BJ (cell line): ENCODE results near the gene SERPINB12. TPM values are rescaled to one million over a fixed set of nuclear protein-coding genes. Genes with fewer than 3 reads are reported as not detected.

Experiments
- CTCF ChIA-PET: fragments of 350-600 bp; formaldehyde crosslinking; extraction: SDS; loops from one replicate; lab custom pipeline; 2021; ENCODE audit warnings: antibody characterized with exemption, inconsistent platforms; lab: Yijun Ruan, JAX
- POLR2A ChIA-PET: fragments of 300-600 bp; sonication (Branson Sonifier 250); formaldehyde crosslinking; extraction: SDS; loops from one replicate; lab custom pipeline; 2021; ENCODE audit warnings: antibody characterized with exemption; lab: Charles Lee
- DNase-seq: peaks from one replicate; pipeline ENCODE4 v3.0.0-alpha.2; 2011; ENCODE audit warnings: low read depth
- H3K27me3 ChIP-seq: 2 replicates; pipeline ENCODE4 v1.6.0; 2011; ENCODE audit warnings: low read length; ENCODE audit not compliant: control insufficient read depth, insufficient read depth
- H3K36me3 ChIP-seq: 2 replicates; pipeline ENCODE4 v1.5.1; 2011; ENCODE audit warnings: low read length; ENCODE audit not compliant: control insufficient read depth, insufficient read depth
- H3K4me3 ChIP-seq: 2 replicates; pipeline ENCODE4 v1.5.1; 2011; ENCODE audit warnings: low read depth, mild to moderate bottlenecking, control low read depth, low read length
- CTCF ChIP-seq: IDR thresholded peaks from 2 replicates; pipeline ENCODE4 v1.5.1; 2011; ENCODE audit warnings: low read depth, mild to moderate bottlenecking, control low read depth, inconsistent platforms, low read length, moderate library complexity; ENCODE audit not compliant: insufficient read depth
- polyA plus RNA-seq: library from polyadenylated mRNA; depleted of rRNA; stranded (reverse); fragments of >200 nt; gene quantifications from 2 replicates; pipeline ENCODE4 v1.2.3, GENCODE V29; 2011

The SERPINB12 gene
- polyA plus RNA-seq, 1 experiment = not detected

DNA sequence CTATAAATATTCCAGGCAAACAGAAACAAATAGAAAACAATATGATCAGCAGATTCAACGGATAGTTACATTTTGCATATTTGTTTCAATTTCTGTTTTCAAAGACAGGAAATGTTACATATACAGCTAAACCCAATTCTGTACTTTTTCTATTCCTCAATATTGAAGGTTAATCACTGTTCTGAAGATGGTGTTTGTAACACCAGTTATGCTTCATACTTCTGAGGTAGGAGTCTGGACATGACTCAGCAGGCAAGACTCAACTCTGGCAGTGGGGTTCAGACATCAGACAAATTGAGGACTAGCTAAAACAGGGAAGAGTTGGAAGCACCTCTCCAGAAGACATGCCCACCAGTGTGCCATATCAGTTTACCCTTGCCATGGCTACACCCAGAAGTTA lies 61.6 kb downstream of the SERPINB12 start:
- no peak for DNase-seq
- POLR2A ChIA-PET = no interaction called here

GRCh38 chr18:63604791-63605567 lies 62.8 kb downstream of the SERPINB12 start:
- no peaks in the 10 kb centered on the region for H3K27me3 ChIP-seq
- DNase-seq = peak; percentile 19
- CTCF ChIA-PET = interaction anchor here (1.0 to 1.4 kb wide), 4 partner anchors 10 to 22 kb away, joined by 3 to 4 read pairs (median 3); no protein-coding TSS in a partner anchor
- no peak for TF ChIP-seq CTCF
- POLR2A ChIA-PET = interaction anchor here (0.6 kb wide), 1 partner anchor 1419 kb away, joined by 3 read pairs; no protein-coding TSS in a partner anchor
- no peaks in the 10 kb centered on the region for H3K36me3 ChIP-seq
- H3K4me3 ChIP-seq = no peak overlapping the region

More for the DNA sequence above, 61.6 kb downstream of the SERPINB12 start:
- H3K4me3 ChIP-seq = no peak overlapping the region
- no peaks in the 10 kb centered on the region for H3K27me3 ChIP-seq
- CTCF ChIA-PET = interaction anchor here (1.4 kb wide), 1 partner anchor 8 kb away, joined by 3 read pairs; no protein-coding TSS in a partner anchor
- no peak for TF ChIP-seq CTCF
- H3K36me3 ChIP-seq = no peaks in the 10 kb centered on the region

DNA sequence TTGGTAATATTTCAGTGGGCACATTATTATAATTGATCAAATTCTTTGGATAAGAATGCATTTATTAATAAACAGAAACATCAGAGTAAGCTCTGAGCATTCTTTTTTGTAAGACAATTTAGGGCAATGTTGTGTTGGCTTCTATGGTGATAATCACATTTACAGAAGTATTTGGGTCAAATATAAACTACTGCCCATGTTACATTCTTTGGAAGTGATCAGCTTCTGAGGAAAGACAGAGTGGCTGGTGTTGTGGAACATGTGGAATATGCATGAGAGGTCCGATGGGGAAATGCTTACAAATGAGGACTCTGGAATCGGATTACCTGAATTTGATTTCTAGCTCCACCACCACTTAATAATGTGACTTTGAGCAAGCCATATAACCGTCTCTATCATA lies 64.4 kb downstream of the SERPINB12 start:
- no peaks in the 10 kb centered on the region for H3K27me3 ChIP-seq
- H3K36me3 ChIP-seq = no peaks in the 10 kb centered on the region
- H3K4me3 ChIP-seq = no peak overlapping the region
- peak; percentile 29 for DNase-seq
- POLR2A ChIA-PET = no interaction called here
- no peak for TF ChIP-seq CTCF
- CTCF ChIA-PET = interaction anchor here (0.7 to 1.0 kb wide), 2 partner anchors 12 to 13 kb away, joined by 3 read pairs; no protein-coding TSS in a partner anchor

- ChIA-PET POLR2A (no interaction called here), CTCF (interaction anchor here (0.8 to 1.5 kb wide), 2 partner anchors 18 to 1084 kb away, joined by 3 read pairs; no protein-coding TSS in a partner anchor)
Observed at GRCh38 chr18:63613420-63613819, 71.3 kb downstream of the SERPINB12 start.

More at GRCh38 chr18:63613420-63613819, 71.3 kb downstream of the SERPINB12 start:
- Histone ChIP-seq H3K36me3 (no peaks in the 10 kb centered on the region), H3K27me3 (peaks cover 2% of the 10 kb centered on the region; the same call in 1 of the 2 replicates), H3K4me3 (no peak overlapping the region)
- no peak for TF ChIP-seq CTCF
- DNase-seq = no peak
